A673 (cell line): ENCODE results near the gene ERVW-1. TPM values are rescaled to one million over a fixed set of nuclear protein-coding genes. Genes with fewer than 3 reads are reported as not detected.

Experiments used
- BruUV-seq: library from RNA; stranded (reverse); fragments of 400-500 nt; replicated peaks from 2 replicates; lab custom pipeline; 2021; lab: Mats Ljungman, UMichigan
- CTCF ChIA-PET: fragments of 300-600 bp; sonication (Branson Sonifier 250); formaldehyde crosslinking; loops from one replicate; lab custom pipeline; 2022; ENCODE audit warnings: antibody characterized with exemption; lab: Charles Lee
- POLR2A ChIA-PET: fragments of 300-600 bp; sonication (Branson Sonifier 250); formaldehyde crosslinking; loops from one replicate; lab custom pipeline; 2022; ENCODE audit warnings: antibody characterized with exemption; ENCODE audit not compliant: low non-redundant PET; lab: Charles Lee
- DNase-seq: peaks from one replicate; pipeline ENCODE4 v3.0.0-alpha.2; 2015; ENCODE audit warnings: low spot score
- H3K27ac ChIP-seq: fragments of 200-600 bp; sonication (generic); 2 replicates; pipeline ENCODE4 v1.5.1; 2016; ENCODE audit warnings: mixed run types, low read depth, mild to moderate bottlenecking, mixed read lengths, antibody characterized with exemption, low read length; ENCODE audit not compliant: poor library complexity, severe bottlenecking
- H3K27me3 ChIP-seq: fragments of 200-600 bp; sonication (generic); replicated peaks from 2 replicates; pipeline ENCODE4 v1.6.1; 2017; ENCODE audit warnings: mixed run types, low read depth, mild to moderate bottlenecking, mixed read lengths, antibody characterized with exemption, low read length; ENCODE audit not compliant: insufficient read depth, poor library complexity
- H3K36me3 ChIP-seq: fragments of 200-600 bp; sonication (generic); 2 replicates; pipeline ENCODE4 v1.6.1; 2016; ENCODE audit warnings: mixed run types, mild to moderate bottlenecking, mixed read lengths, antibody characterized with exemption, low read length; ENCODE audit not compliant: insufficient read depth, poor library complexity, severe bottlenecking
- H3K4me1 ChIP-seq: fragments of 200-600 bp; sonication (generic); 2 replicates; pipeline ENCODE4 v1.6.1; 2017; ENCODE audit warnings: mixed run types, mild to moderate bottlenecking, mixed read lengths, antibody characterized with exemption, low read length; ENCODE audit not compliant: insufficient read depth, poor library complexity, severe bottlenecking
- H3K4me3 ChIP-seq: fragments of 200-600 bp; sonication (generic); 2 replicates; pipeline ENCODE4 v1.5.1; 2016; ENCODE audit warnings: low read depth, mixed run types, mild to moderate bottlenecking, mixed read lengths, low read length; ENCODE audit not compliant: poor library complexity, severe bottlenecking
- H3K9me3 ChIP-seq: fragments of 200-600 bp; sonication (generic); 2 replicates; pipeline ENCODE4 v1.6.1; 2016; ENCODE audit warnings: mixed run types, low read depth, mild to moderate bottlenecking, mixed read lengths, antibody characterized with exemption, low read length; ENCODE audit not compliant: poor library complexity, severe bottlenecking
- EZH2 ChIP-seq: fragments of 200-600 bp; sonication (generic); IDR thresholded peaks from 2 replicates; pipeline ENCODE4 v1.6.1; 2017; ENCODE audit warnings: borderline replicate concordance, low read depth, mild to moderate bottlenecking, mixed read lengths, antibody characterized with exemption, low read length; ENCODE audit not compliant: poor library complexity, severe bottlenecking
- intact Hi-C: fragments of 100-400 bp; cut with micrococcal nuclease; formaldehyde crosslinking; loops from one replicate; pipeline ENCODE4 v1.10.0; 2022; ENCODE audit not compliant: unreplicated experiment
- total RNA-seq: library from RNA; stranded (reverse); gene quantifications from 2 replicates; pipeline ENCODE4 v1.2.3, GENCODE V29; 2021
- TF ChIP-seq, protein P1 (sequence below): fragments of 300-800, 200-600 bp; sonication (generic); conservative IDR thresholded peaks from 2 replicates; pipeline ENCODE4 v1.5.1; 2017; ENCODE audit warnings: low read depth, mild to moderate bottlenecking, antibody characterized with exemption, low read length, moderate library complexity, mixed read lengths

The ERVW-1 gene
- total RNA-seq, 1 experiment from 2014 or later: not detected

DNA sequence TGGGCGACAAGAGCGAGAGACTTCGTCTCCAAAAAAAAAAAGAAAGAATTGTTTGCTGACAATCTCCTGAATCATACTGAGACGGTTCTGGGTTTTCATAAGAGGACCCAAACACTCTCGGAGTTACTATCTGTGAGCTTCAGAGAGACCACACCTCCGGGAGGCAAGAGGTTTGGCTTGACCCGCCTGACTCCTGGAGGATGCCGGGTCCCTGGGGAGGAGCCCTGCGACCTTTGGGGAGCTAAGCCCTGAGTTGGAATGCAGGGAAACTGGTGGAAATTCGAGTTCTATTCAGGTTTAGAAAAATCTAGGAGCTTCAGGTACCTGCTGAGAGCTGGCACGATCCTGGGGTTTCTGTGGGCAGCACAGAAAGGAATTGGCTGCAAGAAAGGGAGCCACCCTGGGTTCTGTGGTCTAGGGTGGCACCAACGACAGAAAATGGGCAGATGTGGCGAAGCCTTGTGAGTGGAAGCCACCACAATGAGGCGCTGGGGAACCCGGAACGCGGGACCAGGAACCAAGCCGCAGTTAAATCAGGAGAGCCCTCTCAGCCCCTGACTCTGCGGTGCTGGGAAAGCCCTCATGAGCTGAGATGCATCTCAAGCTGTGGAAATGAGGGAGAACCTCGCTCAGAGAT, 52.3 kb downstream of the ERVW-1 start:
- no peak for DNase-seq
- Histone ChIP-seq H3K4me1 (peaks cover 3% of the 10 kb centered on the region), H3K9me3 (no peaks in the 10 kb centered on the region), H3K27me3 (no peaks in the 10 kb centered on the region), H3K4me3 (no peak overlapping the region), H3K36me3 (no peaks in the 10 kb centered on the region), H3K27ac (no peak overlapping the region)
- intact Hi-C loops: no loop called here
- ChIA-PET CTCF (no interaction called here), POLR2A (no interaction called here)
- BruUV-seq: no TSS peak
- TF ChIP-seq, protein P1, sequence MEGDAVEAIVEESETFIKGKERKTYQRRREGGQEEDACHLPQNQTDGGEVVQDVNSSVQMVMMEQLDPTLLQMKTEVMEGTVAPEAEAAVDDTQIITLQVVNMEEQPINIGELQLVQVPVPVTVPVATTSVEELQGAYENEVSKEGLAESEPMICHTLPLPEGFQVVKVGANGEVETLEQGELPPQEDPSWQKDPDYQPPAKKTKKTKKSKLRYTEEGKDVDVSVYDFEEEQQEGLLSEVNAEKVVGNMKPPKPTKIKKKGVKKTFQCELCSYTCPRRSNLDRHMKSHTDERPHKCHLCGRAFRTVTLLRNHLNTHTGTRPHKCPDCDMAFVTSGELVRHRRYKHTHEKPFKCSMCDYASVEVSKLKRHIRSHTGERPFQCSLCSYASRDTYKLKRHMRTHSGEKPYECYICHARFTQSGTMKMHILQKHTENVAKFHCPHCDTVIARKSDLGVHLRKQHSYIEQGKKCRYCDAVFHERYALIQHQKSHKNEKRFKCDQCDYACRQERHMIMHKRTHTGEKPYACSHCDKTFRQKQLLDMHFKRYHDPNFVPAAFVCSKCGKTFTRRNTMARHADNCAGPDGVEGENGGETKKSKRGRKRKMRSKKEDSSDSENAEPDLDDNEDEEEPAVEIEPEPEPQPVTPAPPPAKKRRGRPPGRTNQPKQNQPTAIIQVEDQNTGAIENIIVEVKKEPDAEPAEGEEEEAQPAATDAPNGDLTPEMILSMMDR: no peak

DNA sequence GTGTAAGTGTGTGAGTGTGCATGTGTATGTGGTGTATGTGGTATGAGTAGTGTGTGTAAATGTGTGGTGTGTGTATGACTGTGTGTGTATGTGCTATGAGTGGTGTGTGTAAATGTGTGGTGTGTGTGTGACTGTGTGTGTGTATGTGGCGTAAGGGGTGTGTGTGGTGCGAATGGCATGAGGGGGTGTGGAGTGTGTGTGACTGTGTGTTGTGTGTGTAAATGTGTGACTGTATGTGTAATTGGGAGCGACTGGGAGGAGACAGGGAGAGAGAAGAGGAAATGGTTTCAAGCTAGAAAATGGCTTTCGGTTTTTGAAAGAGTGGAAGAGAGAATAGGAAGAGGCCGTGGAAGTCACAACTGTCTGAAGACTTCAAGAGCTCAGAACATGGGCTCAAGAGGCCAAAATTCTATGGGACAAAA, 54.0 kb downstream of the ERVW-1 start:
- H3K4me3 ChIP-seq: no peak overlapping the region
- TF ChIP-seq, protein P1: no peak
- TF ChIP-seq EZH2: no peak
- no peaks in the 10 kb centered on the region for H3K36me3 ChIP-seq
- no peaks in the 10 kb centered on the region for H3K9me3 ChIP-seq
- ChIA-PET POLR2A (no interaction called here), CTCF (interaction anchor here (0.8 to 1.5 kb wide), 2 partner anchors 13 to 24 kb away, joined by 3 to 20 read pairs; partner anchors contain the start of gene GATAD1)
- intact Hi-C loops: loop anchor here (1.0 kb wide), 1 partner anchor 24 kb away; the partner anchor contains the start of gene GATAD1
- BruUV-seq: no TSS peak
- no peaks in the 10 kb centered on the region for H3K27me3 ChIP-seq
- DNase-seq: no peak
- H3K4me1 ChIP-seq: peaks cover 3% of the 10 kb centered on the region
- no peak overlapping the region for H3K27ac ChIP-seq

DNA sequence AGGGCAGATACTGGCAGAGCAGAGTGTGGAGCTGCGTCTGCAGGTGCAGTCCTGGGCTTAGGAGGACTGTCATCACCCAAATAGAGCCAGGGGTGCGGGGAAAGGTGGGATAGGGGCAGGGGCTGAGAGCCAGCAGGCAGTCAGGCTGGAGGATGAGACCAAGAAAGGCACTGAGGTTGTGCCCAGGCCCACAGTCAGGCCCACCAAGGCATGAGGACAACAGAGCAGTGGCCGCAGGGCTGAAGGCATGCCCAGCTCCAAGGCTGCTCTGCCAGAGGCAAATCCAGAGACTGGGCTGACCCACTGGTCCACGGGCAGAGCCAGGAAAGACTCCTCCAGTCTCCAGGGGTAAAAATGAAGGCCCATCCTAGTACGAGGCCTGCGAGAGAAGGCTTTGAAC, 54.8 kb downstream of the ERVW-1 start:
- ChIA-PET CTCF (no interaction called here), POLR2A (no interaction called here)
- Histone ChIP-seq H3K36me3 (no peaks in the 10 kb centered on the region), H3K27me3 (no peaks in the 10 kb centered on the region), H3K4me3 (no peak overlapping the region), H3K4me1 (peaks cover 3% of the 10 kb centered on the region), H3K9me3 (no peaks in the 10 kb centered on the region), H3K27ac (no peak overlapping the region)
- intact Hi-C loops: no loop called here
- TF ChIP-seq, protein P1: no peak
- no peak for TF ChIP-seq EZH2
- BruUV-seq: no TSS peak
- no peak for DNase-seq
